Endothelial cell (in vitro differentiated cells): Measurements from ENCODE around the gene VPS4A. TPM values are rescaled to one million over a fixed set of nuclear protein-coding genes. Genes with fewer than 3 reads are reported as not detected.

Source experiments
- DNase-seq: peaks from one replicate; pipeline ENCODE4 v3.0.0; 2021; ENCODE audit warnings: low spot score
- H3K27ac Mint-ChIP-seq: one replicate; pipeline ENCODE4 v1.8.0; 2021; ENCODE audit warnings: mixed read lengths, inconsistent platforms; ENCODE audit not compliant: unreplicated experiment
- H3K27me3 Mint-ChIP-seq: one replicate; pipeline ENCODE4 v1.8.0; 2021; ENCODE audit warnings: mild to moderate bottlenecking, moderate library complexity, mixed read lengths, inconsistent platforms; ENCODE audit not compliant: unreplicated experiment
- H3K36me3 Mint-ChIP-seq: one replicate; pipeline ENCODE4 v1.8.0; 2021; ENCODE audit warnings: mild to moderate bottlenecking, low read depth, mixed read lengths, inconsistent platforms; ENCODE audit not compliant: unreplicated experiment
- H3K4me1 Mint-ChIP-seq: one replicate; pipeline ENCODE4 v1.8.0; 2021; ENCODE audit warnings: mild to moderate bottlenecking, mixed read lengths, inconsistent platforms; ENCODE audit not compliant: unreplicated experiment
- H3K4me3 Mint-ChIP-seq: one replicate; pipeline ENCODE4 v1.8.0; 2021; ENCODE audit warnings: mild to moderate bottlenecking, mixed read lengths, inconsistent platforms; ENCODE audit not compliant: unreplicated experiment
- H3K9me3 Mint-ChIP-seq: one replicate; pipeline ENCODE4 v1.8.0; 2021; ENCODE audit warnings: mixed read lengths, inconsistent platforms; ENCODE audit not compliant: unreplicated experiment
- total RNA-seq: library from RNA; stranded (reverse); fragmentation: NEBNext Ultra II Directional; extraction: Animal tissue kit (Norgen Biotek cat#: 25700); gene quantifications from one replicate; pipeline ENCODE4 v1.2.1, GENCODE V29; 2021; ENCODE audit not compliant: unreplicated experiment
- TF ChIP-seq, protein P1 (sequence below): fragments of 200-600 bp; sonication (generic); IDR thresholded peaks from one replicate; pipeline ENCODE4 v1.5.0; 2021; ENCODE audit warnings: antibody characterized with exemption; ENCODE audit not compliant: unreplicated experiment

The VPS4A gene
- total RNA-seq, 1 donor from 2014 or later = 36.3 TPM

DNA sequence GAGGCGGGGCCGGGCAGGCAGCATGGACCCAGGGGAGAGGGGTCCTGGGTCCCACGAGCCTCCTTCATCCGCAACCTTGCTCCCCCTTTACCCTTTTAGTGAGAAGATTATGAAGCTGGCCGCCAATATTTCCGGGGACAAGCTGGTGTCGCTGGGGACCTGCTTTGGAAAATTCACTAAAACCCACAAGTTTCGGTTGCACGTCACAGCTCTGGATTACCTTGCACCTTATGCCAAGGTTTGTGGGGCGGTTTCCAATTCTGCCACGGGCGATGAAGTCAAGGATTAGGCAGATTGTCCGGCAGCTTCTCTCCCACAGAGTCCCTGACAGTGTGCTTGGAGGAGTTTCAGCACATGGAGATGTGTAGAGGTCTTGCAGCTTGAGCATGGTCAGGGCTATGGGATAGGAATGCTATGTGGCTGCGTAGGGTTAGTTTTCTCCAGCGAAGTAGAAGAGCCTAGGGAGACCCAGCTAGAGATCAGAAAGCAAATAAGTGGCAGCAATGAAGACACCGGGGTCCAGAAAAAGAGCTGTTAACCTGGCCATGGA, 29.0 kb downstream of the VPS4A start:
- H3K27ac Mint-ChIP-seq = peak overlapping the region; percentile 97

DNA sequence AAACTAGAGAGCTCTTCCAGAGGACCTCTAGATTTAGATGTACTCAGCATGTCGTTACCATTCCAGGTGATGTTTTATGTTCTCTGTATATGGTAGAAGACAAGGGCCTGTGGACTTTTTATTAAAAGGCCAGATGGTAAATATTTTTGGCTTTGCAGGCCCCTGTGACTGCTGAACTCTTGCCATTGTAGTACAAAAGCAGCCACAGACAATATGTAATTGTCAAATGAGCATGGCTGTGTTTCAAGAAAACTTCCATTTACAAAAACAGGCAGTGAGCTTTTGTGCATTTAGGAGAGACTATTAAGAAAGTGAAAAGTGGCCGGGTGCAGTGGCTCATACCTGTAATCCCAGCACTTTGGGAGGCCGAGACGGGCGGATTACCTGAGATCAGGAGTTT, 33.0 kb downstream of the VPS4A start:
- Mint-ChIP-seq H3K4me3 (no peak overlapping the region), H3K9me3 (no peaks in the 10 kb centered on the region), H3K4me1 (peaks cover 22% of the 10 kb centered on the region), H3K27ac (no peak overlapping the region), H3K36me3 (peaks cover 18% of the 10 kb centered on the region), H3K27me3 (peaks cover 3% of the 10 kb centered on the region)
- TF ChIP-seq, protein P1, sequence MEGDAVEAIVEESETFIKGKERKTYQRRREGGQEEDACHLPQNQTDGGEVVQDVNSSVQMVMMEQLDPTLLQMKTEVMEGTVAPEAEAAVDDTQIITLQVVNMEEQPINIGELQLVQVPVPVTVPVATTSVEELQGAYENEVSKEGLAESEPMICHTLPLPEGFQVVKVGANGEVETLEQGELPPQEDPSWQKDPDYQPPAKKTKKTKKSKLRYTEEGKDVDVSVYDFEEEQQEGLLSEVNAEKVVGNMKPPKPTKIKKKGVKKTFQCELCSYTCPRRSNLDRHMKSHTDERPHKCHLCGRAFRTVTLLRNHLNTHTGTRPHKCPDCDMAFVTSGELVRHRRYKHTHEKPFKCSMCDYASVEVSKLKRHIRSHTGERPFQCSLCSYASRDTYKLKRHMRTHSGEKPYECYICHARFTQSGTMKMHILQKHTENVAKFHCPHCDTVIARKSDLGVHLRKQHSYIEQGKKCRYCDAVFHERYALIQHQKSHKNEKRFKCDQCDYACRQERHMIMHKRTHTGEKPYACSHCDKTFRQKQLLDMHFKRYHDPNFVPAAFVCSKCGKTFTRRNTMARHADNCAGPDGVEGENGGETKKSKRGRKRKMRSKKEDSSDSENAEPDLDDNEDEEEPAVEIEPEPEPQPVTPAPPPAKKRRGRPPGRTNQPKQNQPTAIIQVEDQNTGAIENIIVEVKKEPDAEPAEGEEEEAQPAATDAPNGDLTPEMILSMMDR = no peak
- DNase-seq = no peak

More for the DNA sequence above, 29.0 kb downstream of the VPS4A start:
- H3K4me1 Mint-ChIP-seq = peaks cover 32% of the 10 kb centered on the region
- peaks cover 7% of the 10 kb centered on the region for H3K27me3 Mint-ChIP-seq
- DNase-seq = peak; percentile 7
- no peaks in the 10 kb centered on the region for H3K9me3 Mint-ChIP-seq
- peak overlapping the region; percentile 98 for H3K4me3 Mint-ChIP-seq
- TF ChIP-seq, protein P1 = no peak
- H3K36me3 Mint-ChIP-seq = peaks cover 40% of the 10 kb centered on the region

- no peaks in the 10 kb centered on the region for H3K9me3 Mint-ChIP-seq
- TF ChIP-seq, protein P1 = no peak
- DNase-seq = no peak
- H3K27me3 Mint-ChIP-seq = peaks cover 2% of the 10 kb centered on the region
- H3K4me1 Mint-ChIP-seq = peaks cover 8% of the 10 kb centered on the region
- H3K4me3 Mint-ChIP-seq = no peak overlapping the region
- no peak overlapping the region for H3K27ac Mint-ChIP-seq
- peaks cover 13% of the 10 kb centered on the region for H3K36me3 Mint-ChIP-seq
Measured at GRCh38 chr16:69345923-69346322, 34.8 kb downstream of the VPS4A start.

- Mint-ChIP-seq H3K27ac (no peak overlapping the region), H3K4me1 (peaks cover under 1% of the 10 kb centered on the region), H3K9me3 (no peaks in the 10 kb centered on the region), H3K36me3 (peaks cover 6% of the 10 kb centered on the region), H3K4me3 (no peak overlapping the region), H3K27me3 (peaks cover 2% of the 10 kb centered on the region)
- TF ChIP-seq, protein P1 = no peak
- DNase-seq = no peak
Measured at GRCh38 chr16:69346683-69347082, 35.5 kb downstream of the VPS4A start.

DNA sequence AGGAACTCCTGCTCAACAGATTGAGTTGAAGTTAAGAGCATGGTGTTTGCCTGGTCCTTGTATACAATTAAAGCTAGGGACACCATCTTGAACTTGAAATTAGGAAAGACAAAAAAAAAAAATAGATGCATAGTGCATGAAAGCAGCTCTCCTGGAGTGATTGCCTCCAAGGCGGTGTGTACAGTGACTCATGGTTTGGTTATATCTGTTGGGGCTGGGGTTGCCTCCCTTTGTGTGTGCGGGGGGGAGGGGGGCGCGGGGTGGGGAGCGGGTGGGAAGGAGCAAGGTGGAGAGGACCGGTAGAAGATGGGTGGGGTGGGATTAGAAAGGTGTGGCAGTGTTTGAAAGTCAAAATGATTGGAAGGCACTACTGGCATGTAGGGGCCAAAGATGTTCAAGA, 37.1 kb downstream of the VPS4A start:
- Mint-ChIP-seq H3K4me3 (no peak overlapping the region), H3K36me3 (peaks cover 3% of the 10 kb centered on the region), H3K27me3 (peaks cover 2% of the 10 kb centered on the region), H3K9me3 (no peaks in the 10 kb centered on the region), H3K4me1 (no peaks in the 10 kb centered on the region), H3K27ac (no peak overlapping the region)
- TF ChIP-seq, protein P1 = no peak
- DNase-seq = no peak
